Left lung (tissue), 10 donors: Measurements from ENCODE around the gene MET. TPM values are rescaled to one million over a fixed set of nuclear protein-coding genes. Genes with fewer than 3 reads are reported as not detected.

Source experiments
- ATAC-seq: fragments of 200-7000 bp; cut with Tn5 transposase; one replicate; pipeline ENCODE4 v1.9.1; 2020; ENCODE audit warnings: moderate library complexity
- DNase-seq, 4 donors: peaks; one replicate each; pipeline ENCODE4 v3.0.0-alpha.2; 2013 to 2020
- H3K27ac ChIP-seq, 2 donors: fragments of 200-600 bp; sonication (generic) in 1 of 2; one replicate each; pipeline versions ENCODE4 v1.5.0 to v1.8.0; 2020 to 2021
- H3K27me3 ChIP-seq, 2 donors: fragments of 200-600 bp; sonication (generic) in 1 of 2; one replicate each; pipeline versions ENCODE4 v1.5.0 to v1.8.0; 2020 to 2021
- H3K36me3 ChIP-seq, 2 donors: fragments of 200-600 bp; sonication (generic) in 1 of 2; one replicate each; pipeline versions ENCODE4 v1.5.0 to v1.8.0; 2020 to 2021
- H3K4me1 ChIP-seq, 2 donors: fragments of 200-600 bp; one replicate each; pipeline ENCODE4 v1.8.0; 2021
- H3K4me3 ChIP-seq, 2 donors: fragments of 200-600 bp; sonication (generic) in 1 of 2; one replicate each; pipeline versions ENCODE4 v1.5.0 to v1.8.0; 2020 to 2021; ENCODE audit warnings: mild to moderate bottlenecking in 1 of 2
- H3K9me3 ChIP-seq, 2 donors: fragments of 200-600 bp; sonication (generic) in 1 of 2; one replicate each; pipeline versions ENCODE4 v1.5.0 to v1.8.0; 2020 to 2021
- intact Hi-C, 2 donors: fragments of 100-400 bp; cut with DNase I; formaldehyde crosslinking; loops; one replicate each; pipeline versions ENCODE4 v1.11.2 to v1.14.2; 2022
- polyA plus RNA-seq, 6 donors: library from polyadenylated mRNA; unstranded; fragments of 120-200 nt; gene quantifications; one replicate each; pipeline ENCODE4 v1.2.1, GENCODE V29; 2013; ENCODE audit not compliant: insufficient read length in 6 of 6
- total RNA-seq, 2 donors: library from RNA; stranded (reverse); fragmentation: NEBNext Ultra II Directional; extraction: Animal tissue kit (Norgen Biotek cat#: 25700); gene quantifications; one replicate each; pipeline ENCODE4 v1.2.1, GENCODE V29; 2021
- TF ChIP-seq, protein P1 (sequence below), 2 donors: fragments of 200-600 bp; sonication (generic) in 1 of 2; IDR thresholded peaks; one replicate each; pipeline versions ENCODE4 v1.5.0 to v1.8.0; 2021; ENCODE audit warnings: antibody characterized with exemption in 2 of 2
- donor health status: DM: no; HTN: yes; CAD: no.
- donor health status: DM: no; HTN: no; CAD: no.

Gene MET
- total and polyA plus RNA-seq, 8 donors, result 24.7 to 89.3 (median 32.1) TPM

DNA sequence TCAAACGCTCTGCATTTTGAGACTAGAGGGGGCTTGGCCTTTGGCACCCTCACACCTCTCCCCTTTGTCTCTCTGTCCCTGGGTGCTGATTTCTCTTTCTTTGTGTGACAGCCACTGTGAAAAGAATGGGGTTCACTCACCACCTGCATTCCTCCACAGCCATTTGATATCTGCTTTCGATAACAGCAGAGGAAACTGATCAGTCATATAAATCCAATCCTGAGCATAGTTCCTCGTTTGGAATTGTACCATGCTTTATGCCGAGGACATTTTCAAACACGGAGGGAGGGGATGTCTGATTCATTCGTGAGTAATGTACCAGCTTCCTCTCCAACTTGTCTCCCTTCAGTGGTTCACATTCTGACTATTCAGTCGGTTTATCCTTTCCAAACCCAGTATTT is 15.8 kb downstream of the MET start:
- TF ChIP-seq, protein P1, sequence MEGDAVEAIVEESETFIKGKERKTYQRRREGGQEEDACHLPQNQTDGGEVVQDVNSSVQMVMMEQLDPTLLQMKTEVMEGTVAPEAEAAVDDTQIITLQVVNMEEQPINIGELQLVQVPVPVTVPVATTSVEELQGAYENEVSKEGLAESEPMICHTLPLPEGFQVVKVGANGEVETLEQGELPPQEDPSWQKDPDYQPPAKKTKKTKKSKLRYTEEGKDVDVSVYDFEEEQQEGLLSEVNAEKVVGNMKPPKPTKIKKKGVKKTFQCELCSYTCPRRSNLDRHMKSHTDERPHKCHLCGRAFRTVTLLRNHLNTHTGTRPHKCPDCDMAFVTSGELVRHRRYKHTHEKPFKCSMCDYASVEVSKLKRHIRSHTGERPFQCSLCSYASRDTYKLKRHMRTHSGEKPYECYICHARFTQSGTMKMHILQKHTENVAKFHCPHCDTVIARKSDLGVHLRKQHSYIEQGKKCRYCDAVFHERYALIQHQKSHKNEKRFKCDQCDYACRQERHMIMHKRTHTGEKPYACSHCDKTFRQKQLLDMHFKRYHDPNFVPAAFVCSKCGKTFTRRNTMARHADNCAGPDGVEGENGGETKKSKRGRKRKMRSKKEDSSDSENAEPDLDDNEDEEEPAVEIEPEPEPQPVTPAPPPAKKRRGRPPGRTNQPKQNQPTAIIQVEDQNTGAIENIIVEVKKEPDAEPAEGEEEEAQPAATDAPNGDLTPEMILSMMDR (IDR thresholded peaks at IDR 0.05), result no peak
- Histone ChIP-seq H3K36me3 (no peaks in the 10 kb centered on the region), H3K27ac (no peak overlapping the region), H3K4me1 (peaks cover 0 to 3% of the 10 kb centered on the region in 2 donors), H3K27me3 (no peaks in the 10 kb centered on the region), H3K9me3 (no peaks in the 10 kb centered on the region), H3K4me3 (no peak overlapping the region)
- ATAC-seq (peak; percentile 52), DNase-seq (no peak)
- intact Hi-C loops, result no loop called here

DNA sequence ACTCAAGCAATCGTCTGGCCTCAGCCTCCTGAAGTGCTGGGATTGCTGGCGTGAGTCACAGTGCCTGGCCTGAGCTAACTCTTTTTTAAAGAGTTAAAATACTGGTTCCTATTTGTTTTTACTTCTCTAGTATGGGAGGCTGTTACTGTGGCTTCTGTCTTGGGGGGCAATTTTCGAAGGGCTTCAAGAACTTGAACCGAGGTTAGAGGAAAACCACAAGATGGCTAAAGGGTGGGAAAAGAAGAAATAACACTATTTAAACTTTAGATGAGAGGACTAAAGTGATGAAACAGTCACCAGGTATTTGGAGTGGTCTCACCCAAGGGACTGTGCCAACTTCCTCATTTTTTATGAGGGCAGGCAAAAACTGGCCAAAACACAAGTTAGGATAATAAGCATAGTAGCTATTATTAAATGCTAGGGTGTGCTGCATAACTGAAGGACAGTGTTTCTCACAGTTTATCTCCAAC is 17.8 kb downstream of the MET start:
- H3K27ac ChIP-seq, result no peak overlapping the region
- no peaks in the 10 kb centered on the region for H3K36me3 ChIP-seq
- DNase-seq (peak in 2 of 4 donors; percentile 43 to 63), ATAC-seq (peak; percentile 85)
- H3K4me3 ChIP-seq, result no peak overlapping the region
- no peaks in the 10 kb centered on the region for H3K27me3 ChIP-seq
- H3K4me1 ChIP-seq, result peaks cover 0 to 9% of the 10 kb centered on the region in 2 donors
- intact Hi-C loops, result no loop called here
- TF ChIP-seq, protein P1 (IDR thresholded peaks at IDR 0.05), result no peak
- no peaks in the 10 kb centered on the region for H3K9me3 ChIP-seq

DNA sequence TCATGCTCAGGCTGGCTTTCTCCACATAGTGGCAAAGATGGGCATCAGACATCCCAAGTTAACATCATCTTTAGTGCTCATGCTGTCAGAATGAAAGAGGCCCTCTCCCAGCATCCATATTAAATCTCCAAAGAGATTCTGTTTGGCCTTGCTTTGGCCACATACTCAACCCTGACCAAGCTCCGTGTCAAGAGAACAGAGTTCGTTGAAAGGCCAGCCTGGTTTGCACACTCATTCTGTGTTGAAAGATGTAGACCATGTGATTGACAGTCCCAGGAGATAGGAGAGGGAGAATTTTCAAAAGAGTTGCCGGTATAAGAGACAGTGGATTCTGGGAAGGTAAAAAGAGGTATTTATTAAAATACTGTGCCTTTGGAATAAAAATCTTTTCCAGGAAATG is 19.7 kb downstream of the MET start:
- no peaks in the 10 kb centered on the region for H3K36me3 ChIP-seq
- no peaks in the 10 kb centered on the region for H3K9me3 ChIP-seq
- H3K27me3 ChIP-seq, result no peaks in the 10 kb centered on the region
- ATAC-seq, result no peak
- TF ChIP-seq, protein P1 (IDR thresholded peaks at IDR 0.05), result no peak
- DNase-seq, result no peak
- H3K4me1 ChIP-seq, result peaks cover 0 to 9% of the 10 kb centered on the region in 2 donors
- intact Hi-C loops, result no loop called here
- no peak overlapping the region for H3K4me3 ChIP-seq
- no peak overlapping the region for H3K27ac ChIP-seq

DNA sequence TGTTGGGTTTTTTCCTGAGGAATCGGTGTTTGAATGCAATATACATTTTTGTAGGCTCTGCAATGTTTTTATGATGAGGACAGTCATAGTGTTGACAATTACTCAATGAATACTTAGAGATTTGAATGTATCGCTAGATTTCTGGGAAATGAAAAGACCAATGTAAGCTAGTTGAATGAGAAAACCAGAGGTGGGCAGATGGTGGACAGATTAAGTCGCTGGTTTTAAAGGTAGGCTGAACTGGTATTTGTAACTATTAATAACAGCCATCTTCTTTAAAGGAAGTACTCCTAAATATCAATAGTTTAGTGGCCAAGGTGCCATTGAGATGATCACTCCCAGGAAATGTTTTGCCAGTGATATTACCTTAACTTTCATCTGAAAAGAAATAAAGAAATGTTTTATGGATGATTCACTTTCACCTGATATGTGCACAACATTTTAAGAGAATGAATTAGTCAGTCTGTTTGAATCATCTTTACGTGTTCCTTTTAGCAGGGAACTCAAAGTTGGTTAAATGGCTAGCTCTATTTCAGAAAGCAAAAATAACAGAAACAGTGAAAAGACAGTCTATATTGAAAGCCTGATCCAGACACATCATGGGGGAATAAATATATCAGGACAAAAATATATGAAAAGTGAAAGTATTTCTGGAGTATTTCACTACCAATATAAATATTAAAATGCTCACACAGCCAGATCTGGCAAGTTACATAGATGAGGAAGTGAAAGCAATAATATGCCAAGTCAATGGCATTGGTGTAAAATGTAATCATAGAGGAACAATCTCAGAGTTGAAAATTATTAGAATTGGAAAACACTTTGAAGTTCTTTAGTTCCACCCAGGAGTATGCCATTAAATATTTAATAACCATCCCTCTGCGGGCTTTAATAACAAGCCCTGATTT is 20.7 kb downstream of the MET start:
- TF ChIP-seq, protein P1 (IDR thresholded peaks at IDR 0.05), result no peak
- intact Hi-C loops, result no loop called here
- ATAC-seq, result no peak
- Histone ChIP-seq H3K36me3 (no peaks in the 10 kb centered on the region), H3K27me3 (no peaks in the 10 kb centered on the region), H3K4me1 (peaks cover 0 to 7% of the 10 kb centered on the region in 2 donors), H3K27ac (no peak overlapping the region), H3K4me3 (no peak overlapping the region), H3K9me3 (no peaks in the 10 kb centered on the region)
- no peak for DNase-seq

DNA sequence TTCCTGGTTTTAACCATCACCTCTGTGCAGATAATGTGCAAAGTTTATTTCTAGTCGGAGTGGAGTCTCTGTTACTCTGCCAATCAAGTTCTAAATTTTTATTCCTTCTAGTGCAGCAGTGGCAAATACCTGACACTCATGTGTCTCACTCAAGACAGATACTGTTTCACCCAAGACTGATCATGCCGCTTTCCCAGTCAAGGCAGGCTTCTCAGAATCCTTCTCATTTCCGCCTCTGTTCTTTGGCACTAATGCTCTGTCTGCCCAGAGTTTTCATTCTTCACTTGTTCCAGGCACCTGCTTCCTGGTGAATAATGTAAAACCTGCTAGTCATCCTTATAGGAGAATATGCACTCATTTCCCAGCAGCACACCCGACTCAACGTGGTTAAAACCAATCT is 24.7 kb downstream of the MET start:
- DNase-seq (no peak), ATAC-seq (no peak)
- Histone ChIP-seq H3K27ac (no peak overlapping the region), H3K9me3 (no peaks in the 10 kb centered on the region), H3K4me1 (peaks cover 0 to 6% of the 10 kb centered on the region in 2 donors), H3K36me3 (no peaks in the 10 kb centered on the region), H3K27me3 (no peaks in the 10 kb centered on the region), H3K4me3 (no peak overlapping the region)
- TF ChIP-seq, protein P1 (IDR thresholded peaks at IDR 0.05), result no peak
- intact Hi-C loops, result no loop called here
